Muscle layer of colon (tissue), 2 donors: ENCODE measurements around the gene TNS4.

Experiments
- H3K27ac ChIP-seq: one replicate; pipeline ENCODE4 v1.7.0; 2013; ENCODE audit warnings: low read depth, mild to moderate bottlenecking, low read length, moderate library complexity
- H3K27me3 ChIP-seq, 2 donors: one replicate each; pipeline ENCODE4 v1.7.0; 2013; ENCODE audit warnings: low read length in 2 of 2, mild to moderate bottlenecking in 2 of 2; ENCODE audit not compliant: insufficient read depth in 2 of 2, control insufficient read depth in 1 of 2
- H3K36me3 ChIP-seq: one replicate; pipeline ENCODE4 v1.7.0; 2013; ENCODE audit warnings: mild to moderate bottlenecking, low read length; ENCODE audit not compliant: insufficient read depth
- H3K4me1 ChIP-seq: one replicate; pipeline ENCODE4 v1.7.0; 2013; ENCODE audit warnings: mild to moderate bottlenecking, low read length; ENCODE audit not compliant: insufficient read depth
- H3K4me3 ChIP-seq, 2 donors: one replicate each; pipeline ENCODE4 v1.7.0; 2013; ENCODE audit warnings: low read length in 2 of 2, low read depth in 1 of 2, mild to moderate bottlenecking in 1 of 2, moderate library complexity in 1 of 2
- H3K9ac ChIP-seq: one replicate; pipeline ENCODE4 v1.7.0; 2013; ENCODE audit warnings: low read length
- H3K9me3 ChIP-seq: one replicate; pipeline ENCODE4 v1.7.0; 2013; ENCODE audit warnings: mild to moderate bottlenecking, low read length
- donor health status: abdominal sarcoma.
- donor health status: Adenocarcinoma of cecum.

TNS4 gene

GRCh38 chr17:40520991-40521453 lies 19.6 kb upstream of the TNS4 start:
- H3K27ac ChIP-seq: no peak overlapping the region

DNA sequence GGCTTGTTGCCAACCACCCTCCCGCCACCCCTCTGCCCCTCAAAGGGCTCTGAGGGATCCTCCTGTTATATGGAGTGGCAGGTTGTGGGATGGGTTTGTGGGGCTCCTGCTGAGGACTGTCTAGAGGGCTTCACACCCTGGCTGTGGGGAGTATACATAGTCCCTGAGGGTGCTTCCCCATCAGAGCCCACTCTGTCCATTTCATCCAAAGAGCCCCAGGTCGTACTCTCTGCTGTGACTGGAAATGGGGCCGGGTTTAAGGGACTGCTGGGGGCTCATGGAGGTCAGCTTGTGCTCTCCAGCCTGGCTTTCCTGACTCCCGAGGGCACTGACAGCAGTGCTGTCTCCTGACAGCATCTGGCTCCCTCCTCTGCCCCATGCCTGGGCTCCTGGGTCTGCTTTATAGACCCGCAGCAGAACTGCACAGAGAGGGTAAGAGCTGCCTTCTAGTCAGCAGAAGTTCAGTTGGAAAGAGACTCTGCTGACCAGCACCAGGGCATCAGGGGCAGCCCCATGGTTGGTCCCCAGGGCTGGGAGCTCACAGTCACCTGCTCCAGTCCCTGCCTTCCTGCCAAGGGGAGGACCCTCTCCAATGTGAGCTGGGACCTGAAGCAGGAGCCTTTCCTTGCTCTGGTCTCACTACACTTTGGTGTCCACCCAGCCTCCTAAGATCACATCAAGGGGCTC lies 17.8 kb upstream of the TNS4 start:
- Histone ChIP-seq H3K27me3 (no peaks in the 10 kb centered on the region), H3K9ac (no peak overlapping the region), H3K27ac (no peak overlapping the region), H3K4me1 (no peaks in the 10 kb centered on the region), H3K4me3 (no peak overlapping the region), H3K9me3 (no peaks in the 10 kb centered on the region), H3K36me3 (no peaks in the 10 kb centered on the region)

More at GRCh38 chr17:40520991-40521453, 19.6 kb upstream of the TNS4 start:
- Histone ChIP-seq H3K36me3 (no peaks in the 10 kb centered on the region), H3K9ac (no peak overlapping the region), H3K9me3 (no peaks in the 10 kb centered on the region), H3K27me3 (no peaks in the 10 kb centered on the region), H3K4me1 (no peaks in the 10 kb centered on the region), H3K4me3 (no peak overlapping the region)

DNA sequence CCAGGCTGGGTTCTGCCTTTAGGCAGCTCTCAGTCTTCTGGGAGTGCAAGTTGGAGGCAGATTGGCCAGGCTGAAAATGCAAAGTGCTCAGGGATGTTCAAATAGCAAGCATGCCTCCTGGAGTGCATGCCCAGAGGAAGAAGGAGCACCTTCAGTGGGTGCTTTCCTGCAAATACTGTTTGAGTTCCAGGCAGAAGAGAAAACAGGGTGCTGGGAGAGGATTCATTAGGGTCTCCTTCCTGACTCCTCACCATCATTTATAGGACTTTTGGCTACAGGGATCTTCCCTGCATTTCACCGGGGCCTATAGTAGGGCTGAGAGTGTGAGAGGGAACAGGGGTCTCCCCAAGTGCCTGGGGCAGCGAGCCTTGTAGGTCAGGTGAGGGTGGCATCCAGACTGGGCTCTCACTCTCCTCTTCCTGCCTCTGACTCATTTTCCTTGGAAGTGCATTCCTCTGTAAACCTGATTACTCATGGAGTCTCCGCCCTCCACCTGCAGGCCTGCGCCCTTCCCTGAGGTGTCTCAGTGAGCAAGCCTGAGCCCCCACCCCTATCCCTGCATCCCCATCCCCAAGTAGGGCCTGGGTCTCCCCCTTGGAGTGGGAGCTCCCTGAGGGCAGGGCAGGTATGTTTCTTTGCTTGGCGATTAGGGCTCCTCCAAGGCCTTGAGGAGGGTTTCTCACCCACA lies 17.1 kb upstream of the TNS4 start:
- Histone ChIP-seq H3K27me3 (no peaks in the 10 kb centered on the region), H3K27ac (no peak overlapping the region), H3K36me3 (no peaks in the 10 kb centered on the region), H3K9ac (no peak overlapping the region), H3K4me3 (no peak overlapping the region), H3K4me1 (no peaks in the 10 kb centered on the region), H3K9me3 (no peaks in the 10 kb centered on the region)

- no peak overlapping the region for H3K4me3 ChIP-seq
- H3K27ac ChIP-seq: no peak overlapping the region
- H3K9me3 ChIP-seq: no peaks in the 10 kb centered on the region
- H3K27me3 ChIP-seq: no peaks in the 10 kb centered on the region
- no peaks in the 10 kb centered on the region for H3K4me1 ChIP-seq
- H3K36me3 ChIP-seq: no peaks in the 10 kb centered on the region
- no peak overlapping the region for H3K9ac ChIP-seq
These were observed 16.6 kb upstream of the TNS4 start for GRCh38 chr17:40517981-40518380.

DNA sequence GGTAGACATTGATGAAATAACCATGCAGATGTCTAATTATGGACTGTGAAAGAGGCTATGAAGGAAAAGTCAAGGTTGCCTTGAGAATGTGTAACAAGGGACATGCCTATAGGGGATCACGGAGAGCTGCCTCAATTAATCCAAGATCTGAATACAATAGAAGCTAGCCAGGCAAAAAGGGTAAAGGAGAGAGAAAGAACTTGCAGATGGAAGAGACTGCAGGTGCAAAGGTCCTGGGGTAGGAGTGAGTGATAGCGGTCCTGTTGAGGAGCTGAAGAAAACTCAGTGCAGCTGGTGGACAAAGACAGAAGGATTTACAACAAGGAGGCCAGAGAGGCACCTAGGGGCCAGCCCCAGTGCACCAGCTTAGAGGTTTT lies 15.9 kb upstream of the TNS4 start:
- Histone ChIP-seq H3K27ac (no peak overlapping the region), H3K36me3 (no peaks in the 10 kb centered on the region), H3K9ac (no peak overlapping the region), H3K4me1 (no peaks in the 10 kb centered on the region), H3K27me3 (no peaks in the 10 kb centered on the region), H3K9me3 (no peaks in the 10 kb centered on the region), H3K4me3 (no peak overlapping the region)

GRCh38 chr17:40516581-40517285 lies 15.3 kb upstream of the TNS4 start:
- no peak overlapping the region for H3K27ac ChIP-seq
- H3K4me3 ChIP-seq: no peak overlapping the region

DNA sequence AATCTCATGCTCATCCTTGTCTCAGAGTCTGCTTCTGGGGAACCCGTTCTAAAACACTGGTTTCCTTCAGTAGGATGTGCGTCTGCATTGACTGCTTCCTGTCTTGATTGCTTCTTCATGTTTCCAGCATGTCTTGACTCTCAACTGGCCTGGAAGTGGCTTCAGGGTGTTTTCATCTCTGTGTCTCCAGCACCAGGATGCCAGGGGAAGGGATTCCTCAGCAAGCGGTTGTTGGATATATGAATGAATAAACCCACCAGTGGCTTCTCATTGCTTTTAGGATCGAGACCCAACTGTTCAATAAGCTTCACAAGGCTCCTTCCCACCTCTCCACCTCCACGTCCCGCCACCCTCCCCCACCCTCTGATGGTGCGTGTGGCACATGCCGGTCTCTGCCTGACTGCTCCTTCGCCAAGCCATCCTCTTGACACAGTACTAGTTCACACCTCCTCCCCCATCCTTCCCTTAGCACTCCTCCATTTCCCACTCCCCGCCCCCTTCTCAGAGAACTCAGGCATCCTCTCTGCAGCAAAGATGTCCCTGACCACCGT lies 14.1 kb upstream of the TNS4 start:
- Histone ChIP-seq H3K9ac (no peak overlapping the region), H3K4me1 (peaks cover 9% of the 10 kb centered on the region), H3K27ac (no peak overlapping the region)

More at GRCh38 chr17:40516581-40517285, 15.3 kb upstream of the TNS4 start:
- Histone ChIP-seq H3K9ac (no peak overlapping the region), H3K36me3 (no peaks in the 10 kb centered on the region), H3K9me3 (no peaks in the 10 kb centered on the region), H3K4me1 (no peaks in the 10 kb centered on the region), H3K27me3 (no peaks in the 10 kb centered on the region)

GRCh38 chr17:40515011-40515410 lies 13.6 kb upstream of the TNS4 start:
- no peak overlapping the region for H3K27ac ChIP-seq
- H3K9ac ChIP-seq: no peak overlapping the region
- no peaks in the 10 kb centered on the region for H3K9me3 ChIP-seq
- H3K36me3 ChIP-seq: no peaks in the 10 kb centered on the region
- H3K27me3 ChIP-seq: no peaks in the 10 kb centered on the region
- H3K4me3 ChIP-seq: no peak overlapping the region
- peaks cover 9% of the 10 kb centered on the region for H3K4me1 ChIP-seq

More for the DNA sequence above, 14.1 kb upstream of the TNS4 start:
- no peak overlapping the region for H3K4me3 ChIP-seq
- H3K9me3 ChIP-seq: no peaks in the 10 kb centered on the region
- no peaks in the 10 kb centered on the region for H3K27me3 ChIP-seq
- no peaks in the 10 kb centered on the region for H3K36me3 ChIP-seq

GRCh38 chr17:40514013-40514875 lies 12.8 kb upstream of the TNS4 start:
- Histone ChIP-seq H3K27me3 (no peaks in the 10 kb centered on the region), H3K9ac (no peak overlapping the region), H3K27ac (no peak overlapping the region), H3K4me3 (no peak overlapping the region), H3K9me3 (no peaks in the 10 kb centered on the region), H3K4me1 (peaks cover 9% of the 10 kb centered on the region), H3K36me3 (no peaks in the 10 kb centered on the region)

DNA sequence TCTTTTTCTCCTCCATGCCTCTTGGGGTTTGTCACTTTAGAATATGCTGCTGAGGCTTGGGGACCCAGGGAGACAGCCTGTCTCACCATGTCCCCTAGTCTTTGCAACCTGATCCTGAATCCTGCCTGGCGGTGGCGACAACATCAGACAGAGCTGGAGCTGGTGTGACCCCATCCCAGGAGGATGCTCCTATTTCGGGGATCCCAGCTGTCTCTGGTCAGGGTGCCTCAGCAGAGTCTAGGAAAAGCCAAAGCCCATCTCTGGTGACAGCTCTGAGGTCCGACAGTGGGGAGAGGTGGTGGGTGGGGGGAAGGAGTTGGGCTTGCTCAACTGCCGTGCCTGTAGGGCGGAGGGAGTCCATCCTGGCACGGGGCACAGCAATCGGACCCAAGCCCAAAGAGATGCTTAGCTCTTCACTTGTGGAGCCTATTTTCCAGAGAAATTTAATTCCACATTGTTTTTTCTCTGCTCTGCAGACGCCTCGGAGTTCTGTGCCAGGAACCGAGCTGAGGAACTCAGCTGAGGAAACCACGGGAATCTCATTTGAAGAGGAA lies 10.3 kb upstream of the TNS4 start:
- Histone ChIP-seq H3K4me1 (peaks cover 9% of the 10 kb centered on the region), H3K27ac (no peak overlapping the region), H3K9me3 (no peaks in the 10 kb centered on the region), H3K27me3 (no peaks in the 10 kb centered on the region), H3K4me3 (no peak overlapping the region), H3K36me3 (no peaks in the 10 kb centered on the region), H3K9ac (no peak overlapping the region)
